ENCODE data around the gene CBLN1.
"Not testable (repeated sequence)": the region's sequence is repeated elsewhere in the genome, so short reads cannot be mapped to it uniquely, and the experiment has no call there.

The CBLN1 gene

DNA sequence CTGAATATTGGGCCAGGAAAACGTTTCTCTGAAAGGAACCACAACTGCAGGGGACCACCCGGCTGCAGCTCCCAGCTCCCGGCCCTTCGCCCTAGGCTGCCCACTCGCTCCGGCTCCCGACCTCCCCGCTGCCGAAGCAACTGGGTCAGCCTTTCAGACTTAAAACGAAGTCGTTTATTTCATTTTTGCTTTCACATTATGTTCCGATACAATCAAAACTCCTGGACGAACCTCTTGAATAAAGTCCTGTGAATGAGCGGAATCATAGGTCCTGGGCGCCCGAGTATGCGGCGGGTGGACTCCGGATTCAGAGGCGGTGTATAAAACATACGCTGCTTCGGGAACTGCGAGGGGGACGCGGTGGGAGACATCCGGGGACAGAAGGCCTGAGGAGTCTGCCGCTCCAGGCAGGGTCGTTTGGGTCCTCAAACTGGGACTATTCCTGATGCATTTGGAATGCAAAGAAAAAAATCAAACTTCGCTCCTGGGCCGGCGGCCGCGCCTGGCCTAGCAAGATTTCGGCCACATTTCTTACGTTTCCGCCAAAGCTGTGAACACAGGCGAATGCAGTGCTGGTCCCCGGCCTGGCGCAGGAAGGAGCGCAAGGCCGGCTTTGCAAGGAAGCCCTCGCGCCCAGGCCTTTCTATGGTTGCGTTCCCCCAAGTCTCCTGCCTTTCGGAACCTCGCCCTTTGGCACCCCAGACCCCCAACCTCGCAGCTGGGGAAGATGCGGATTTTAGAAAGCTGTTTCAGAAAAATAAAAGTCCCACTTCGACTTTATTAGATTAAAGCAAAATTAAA, 3.7 kb downstream of the CBLN1 start:
- in situ Hi-C loops (cut with MboI; ENCODE audit: low sequenced_read_pairs): no loop called here

DNA sequence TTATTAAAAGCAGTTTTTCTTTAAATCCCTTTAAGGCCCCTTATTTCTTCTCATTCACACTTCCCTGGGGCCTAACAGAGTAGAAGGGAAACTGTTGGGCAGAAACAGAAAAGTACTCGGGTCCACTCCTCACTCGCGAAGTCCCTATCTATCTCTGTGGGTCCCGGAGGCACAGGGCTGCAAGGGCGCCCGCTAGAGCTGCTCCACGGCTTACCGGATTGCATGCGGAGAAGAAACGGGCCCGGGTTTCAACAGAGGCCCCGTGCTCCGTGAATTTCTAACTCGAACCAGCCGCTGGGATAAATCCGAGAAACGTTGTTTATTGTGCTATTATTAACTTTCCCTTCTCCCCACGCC, 4.3 kb downstream of the CBLN1 start:
- in situ Hi-C loops (cut with MboI; ENCODE audit: low sequenced_read_pairs): no loop called here

DNA sequence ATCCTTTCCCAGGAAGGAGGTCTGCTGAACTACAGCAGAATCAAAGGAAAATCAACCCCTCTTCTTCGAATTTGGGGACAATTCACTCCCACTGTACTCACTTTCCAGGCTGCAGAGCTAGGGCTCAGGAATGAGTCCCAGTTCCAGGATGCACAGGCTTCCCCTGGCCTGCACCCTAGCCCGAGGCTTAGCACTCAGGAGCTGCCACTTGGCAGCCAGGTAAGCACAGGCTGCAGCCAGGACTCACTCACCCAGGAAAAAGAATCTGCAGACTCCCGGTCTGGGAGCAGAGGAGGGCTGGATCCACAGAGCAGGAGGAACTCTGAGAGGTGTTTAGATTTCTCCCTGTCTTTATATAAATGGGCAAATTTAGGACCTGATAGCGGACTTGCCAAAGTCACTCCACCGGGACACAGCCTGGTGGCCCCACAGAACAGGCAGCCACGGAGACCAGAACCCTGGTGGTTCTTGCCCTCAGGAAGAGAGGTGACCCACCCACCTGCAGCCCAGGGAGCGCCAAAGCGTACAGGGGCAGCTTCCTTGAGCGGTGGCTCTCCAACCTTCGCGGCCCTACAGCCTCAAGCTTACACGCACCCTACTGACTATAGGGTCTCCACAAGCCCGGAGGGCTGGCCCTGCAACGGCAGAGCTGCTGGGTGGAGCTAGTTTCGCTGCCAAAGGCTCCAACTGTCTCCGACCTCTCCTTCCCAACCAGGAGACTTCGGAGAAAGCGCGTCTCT, 4.8 kb downstream of the CBLN1 start:
- in situ Hi-C loops (cut with MboI; ENCODE audit: low sequenced_read_pairs): no loop called here

DNA sequence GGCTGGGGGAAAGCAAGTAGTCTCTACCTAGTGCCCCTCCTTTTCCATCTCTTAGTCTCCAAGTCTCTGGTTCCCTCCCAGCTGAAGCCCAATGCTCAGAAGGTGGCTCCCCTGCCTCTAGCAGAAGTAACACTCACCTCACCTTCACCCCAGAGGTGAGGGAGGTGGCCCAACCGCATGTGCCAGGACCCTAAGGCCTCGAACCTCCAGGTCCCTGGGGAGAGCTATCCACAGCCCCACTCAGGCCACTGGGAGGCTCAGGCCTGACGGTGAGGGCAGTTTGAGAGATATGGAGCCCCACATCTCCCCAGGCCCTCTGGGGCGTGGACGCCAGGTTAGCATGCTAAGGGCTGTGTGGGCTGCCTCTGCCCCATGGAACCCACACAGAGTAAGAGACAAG, 5.8 kb downstream of the CBLN1 start:
- in situ Hi-C loops (cut with MboI; ENCODE audit: low sequenced_read_pairs): no loop called here

DNA sequence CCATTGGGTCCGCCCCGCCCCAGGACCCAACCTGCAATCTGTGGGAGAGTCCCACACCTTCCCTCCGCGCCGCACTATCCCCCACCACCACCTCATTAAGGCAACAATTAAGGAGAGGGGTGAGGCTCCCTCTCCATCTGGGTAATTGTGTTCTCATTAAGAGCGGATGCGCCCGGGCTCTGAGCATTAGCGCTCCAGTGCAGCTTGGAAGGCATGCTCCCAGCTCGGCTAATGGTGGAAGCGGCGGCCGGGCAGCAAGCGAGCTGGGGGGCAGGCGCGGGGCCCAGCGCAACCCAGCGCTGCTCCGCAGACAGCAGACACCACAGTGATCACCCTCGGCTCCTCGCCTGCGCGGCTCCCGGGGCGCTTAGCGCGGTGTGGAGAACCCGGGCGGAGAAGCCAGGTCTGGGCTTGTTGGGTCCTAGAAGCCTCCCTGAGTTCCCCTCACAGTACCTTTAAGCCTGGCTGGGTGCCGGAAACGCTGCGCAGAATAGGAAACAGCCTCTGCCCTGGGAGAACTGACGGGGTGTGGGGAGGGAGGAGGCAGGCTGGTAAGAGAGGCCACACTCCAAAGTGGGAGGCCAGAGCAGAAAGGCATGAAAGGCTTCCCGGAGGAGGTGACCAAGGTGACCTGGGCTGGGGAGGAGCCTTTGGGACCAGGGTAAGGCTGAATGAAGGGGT, 6.4 kb downstream of the CBLN1 start:
- in situ Hi-C loops (cut with MboI; ENCODE audit: low sequenced_read_pairs): no loop called here

DNA sequence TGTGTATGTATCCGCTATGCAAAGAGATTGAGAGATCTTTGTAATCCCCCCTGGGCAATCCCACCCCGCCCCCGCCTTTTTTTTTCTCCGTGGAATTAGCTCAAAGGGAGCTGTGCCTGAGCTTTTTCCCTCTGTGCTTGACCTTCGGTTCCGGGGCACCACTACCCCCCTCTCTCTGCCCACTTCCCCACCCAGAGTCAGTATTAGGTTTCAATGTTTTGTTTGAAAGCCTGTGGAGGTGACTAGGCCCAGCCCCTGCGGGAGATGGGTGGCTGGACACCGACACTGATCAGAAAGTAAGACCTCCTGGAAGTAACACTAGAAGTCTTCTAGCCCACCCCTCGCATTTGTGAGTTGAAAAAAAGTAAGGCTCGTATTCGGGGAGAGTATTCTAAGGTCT, 7.0 kb downstream of the CBLN1 start:
- in situ Hi-C loops (cut with MboI; ENCODE audit: low sequenced_read_pairs): no loop called here

DNA sequence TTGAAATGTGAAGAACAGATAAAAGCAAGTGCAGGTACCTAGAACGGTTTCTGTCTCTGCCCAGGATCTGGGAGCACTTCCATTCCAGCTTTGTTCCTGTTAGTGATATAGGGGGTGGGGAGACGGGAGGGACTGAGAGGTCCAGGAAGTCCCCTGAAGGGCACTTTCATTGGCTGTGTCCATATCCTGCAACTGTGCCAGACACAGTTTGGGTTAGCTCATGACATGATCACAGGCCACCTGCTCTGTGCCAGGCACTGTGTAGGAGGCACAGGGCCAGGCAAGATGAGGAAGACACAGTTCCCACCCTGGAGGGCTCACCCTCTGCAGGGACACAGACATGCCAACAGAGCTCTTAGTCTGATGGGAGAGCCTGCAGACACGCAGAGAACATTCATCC, 7.9 kb downstream of the CBLN1 start:
- in situ Hi-C loops (cut with MboI; ENCODE audit: low sequenced_read_pairs): no loop called here

DNA sequence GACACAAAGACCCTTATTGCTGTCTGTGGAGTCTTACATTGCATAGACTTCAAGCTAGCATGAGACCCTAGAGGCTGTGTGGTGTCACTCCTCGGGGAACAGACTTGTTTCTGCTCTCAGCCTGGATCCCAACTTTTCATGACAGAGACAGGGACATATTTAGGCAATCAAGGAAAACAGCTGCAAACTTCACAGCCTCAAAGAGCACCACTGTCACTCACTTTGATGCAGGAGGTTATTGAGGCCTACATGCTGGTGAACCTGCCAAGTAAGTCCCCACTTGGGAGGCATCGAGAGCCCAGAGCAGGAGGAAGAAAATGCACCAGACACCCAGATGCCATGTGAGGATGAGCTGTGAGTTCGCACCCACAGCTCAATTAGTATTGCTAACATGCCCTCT, 10.3 kb downstream of the CBLN1 start:
- in situ Hi-C loops (cut with MboI; ENCODE audit: low sequenced_read_pairs): no loop called here

DNA sequence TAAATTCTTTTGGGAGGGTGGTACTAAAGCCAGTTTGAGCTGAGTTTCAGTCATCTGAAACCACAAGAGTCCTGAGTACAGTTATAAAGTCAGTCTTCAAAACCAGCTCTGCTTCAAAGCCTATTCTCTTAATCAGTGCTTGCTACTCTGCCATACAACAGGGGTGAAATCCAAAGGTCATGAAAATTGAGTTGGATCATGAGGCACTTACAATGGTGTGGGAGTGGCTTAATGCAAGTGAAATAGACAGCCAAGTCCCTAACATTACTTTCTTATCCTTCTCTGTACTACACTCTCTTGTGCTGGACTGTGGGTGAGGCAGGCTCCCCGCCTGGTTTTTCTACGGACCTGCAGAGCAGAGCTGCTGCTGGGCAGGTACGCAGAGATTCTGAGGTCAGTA, 12.4 kb downstream of the CBLN1 start:
- in situ Hi-C loops (cut with MboI; ENCODE audit: low sequenced_read_pairs): no loop called here

DNA sequence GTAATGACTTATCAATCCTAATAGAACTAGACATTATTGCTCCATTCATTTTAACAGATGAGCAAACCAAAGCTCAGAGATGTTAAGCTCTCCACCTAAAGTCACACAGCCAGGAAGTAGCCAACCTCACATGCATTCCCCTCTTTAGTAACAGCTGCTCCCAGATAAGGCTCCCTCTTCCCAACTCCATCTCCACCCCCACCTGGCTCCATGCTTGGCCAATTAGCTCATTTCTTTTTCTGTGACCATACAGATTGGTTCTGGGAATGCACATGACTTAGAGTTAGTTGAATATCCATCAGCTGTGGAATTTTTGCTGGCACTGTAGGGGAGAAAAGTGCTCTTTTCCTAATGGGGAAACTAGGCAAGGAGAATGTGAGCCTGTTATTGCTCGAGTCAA, 13.0 kb downstream of the CBLN1 start:
- in situ Hi-C loops (cut with MboI; ENCODE audit: low sequenced_read_pairs): no loop called here

DNA sequence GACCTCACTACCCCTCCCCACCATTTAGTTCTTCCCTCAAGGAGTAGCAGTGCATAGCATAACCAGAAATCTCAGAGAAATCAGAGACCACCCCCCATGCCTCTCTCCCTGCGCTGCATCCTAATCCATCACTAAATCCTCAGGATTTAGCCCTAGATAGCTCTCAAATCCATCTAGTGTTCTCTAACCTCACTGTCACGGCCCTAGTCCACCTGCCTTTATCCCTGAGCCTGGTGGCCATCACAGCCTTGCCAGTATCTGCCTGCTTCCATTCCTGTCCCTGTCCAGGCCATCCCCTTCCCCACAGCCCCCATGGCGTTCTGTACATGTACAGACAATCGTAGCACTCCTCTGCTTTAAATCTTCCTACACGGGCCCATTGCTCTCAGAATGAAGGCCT, 19.1 kb downstream of the CBLN1 start:
- in situ Hi-C loops (cut with MboI; ENCODE audit: low sequenced_read_pairs): no loop called here

DNA sequence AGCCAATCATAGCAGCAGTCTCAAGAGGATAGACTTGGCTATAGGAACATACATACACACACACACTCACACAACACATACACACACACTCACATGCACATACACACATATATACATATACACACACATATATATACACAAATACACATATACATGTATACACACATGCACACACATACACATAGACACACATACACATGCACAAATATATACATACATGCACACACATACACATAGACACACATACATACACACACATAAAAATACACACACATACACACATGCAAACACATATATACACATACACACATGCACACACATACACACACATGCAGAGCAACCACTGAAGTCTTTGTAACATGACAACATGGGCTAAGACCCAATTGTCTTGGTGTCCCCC, 19.7 kb downstream of the CBLN1 start:
- in situ Hi-C loops (cut with MboI; ENCODE audit: low sequenced_read_pairs): no loop called here

DNA sequence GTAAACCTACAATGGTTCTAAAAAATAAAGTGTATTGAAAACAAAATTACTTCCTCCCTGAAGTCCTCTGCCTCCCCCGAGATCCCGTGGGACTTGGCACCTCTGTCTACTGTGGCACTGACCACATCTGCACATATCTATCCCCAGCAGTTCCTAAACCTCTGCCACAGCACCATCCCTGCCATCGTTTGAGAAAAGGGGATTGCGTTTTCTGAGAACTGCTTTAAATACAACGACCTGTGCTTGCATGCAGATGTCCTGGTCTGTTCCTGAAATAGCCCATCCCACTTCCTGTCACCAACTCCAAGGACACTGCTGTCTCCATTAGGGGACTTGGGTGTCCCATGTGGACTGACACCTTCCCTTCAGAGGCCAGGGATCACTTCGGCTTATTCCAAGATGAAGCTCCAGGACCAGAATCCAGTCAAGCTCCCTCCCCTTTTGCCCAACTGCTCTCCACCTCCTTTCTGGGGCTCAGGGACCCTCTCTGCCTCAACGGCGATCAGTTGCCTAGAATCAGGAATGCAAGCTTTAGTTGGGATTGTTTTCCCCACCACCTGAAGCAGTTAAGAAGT, 20.6 kb downstream of the CBLN1 start:
- in situ Hi-C loops (cut with MboI; ENCODE audit: low sequenced_read_pairs): no loop called here

DNA sequence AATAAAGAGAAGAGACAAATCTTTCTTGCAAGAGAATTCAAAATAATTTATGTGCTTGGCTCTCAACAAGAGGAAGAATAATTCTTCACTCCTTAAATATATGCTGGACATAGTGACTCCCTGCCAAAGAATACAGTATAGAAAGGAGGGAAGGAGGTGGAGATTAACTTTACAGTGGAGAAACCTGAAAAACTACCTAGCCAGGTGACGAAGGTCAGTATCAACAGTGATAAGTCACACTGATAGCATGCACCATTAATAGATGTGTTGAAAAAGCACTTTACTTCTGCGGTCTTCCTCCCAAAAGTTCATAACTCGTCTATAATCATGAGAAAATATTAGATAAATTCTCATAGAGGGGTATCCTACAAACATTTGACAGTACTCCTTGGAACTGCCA, 21.4 kb downstream of the CBLN1 start:
- in situ Hi-C loops (cut with MboI; ENCODE audit: low sequenced_read_pairs): no loop called here

DNA sequence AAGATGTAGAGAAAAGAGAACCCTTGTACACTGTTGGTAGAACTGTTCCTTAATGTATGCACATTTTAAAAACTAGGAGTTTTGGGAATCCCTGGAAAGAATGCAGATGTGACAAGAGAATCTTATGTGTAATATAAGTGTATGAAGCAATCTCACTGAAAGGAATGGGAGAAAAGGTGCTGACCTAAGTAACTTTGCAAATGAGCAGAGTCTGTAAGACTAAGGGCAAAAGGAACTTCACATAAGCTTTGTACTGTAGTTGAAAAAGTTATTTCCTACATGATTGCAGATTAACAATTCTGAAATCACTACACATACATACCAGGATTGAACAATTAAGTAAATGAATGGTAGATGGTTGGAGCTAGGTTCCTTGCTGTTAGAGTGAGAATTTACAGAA, 22.3 kb downstream of the CBLN1 start:
- in situ Hi-C loops (cut with MboI; ENCODE audit: low sequenced_read_pairs): no loop called here

DNA sequence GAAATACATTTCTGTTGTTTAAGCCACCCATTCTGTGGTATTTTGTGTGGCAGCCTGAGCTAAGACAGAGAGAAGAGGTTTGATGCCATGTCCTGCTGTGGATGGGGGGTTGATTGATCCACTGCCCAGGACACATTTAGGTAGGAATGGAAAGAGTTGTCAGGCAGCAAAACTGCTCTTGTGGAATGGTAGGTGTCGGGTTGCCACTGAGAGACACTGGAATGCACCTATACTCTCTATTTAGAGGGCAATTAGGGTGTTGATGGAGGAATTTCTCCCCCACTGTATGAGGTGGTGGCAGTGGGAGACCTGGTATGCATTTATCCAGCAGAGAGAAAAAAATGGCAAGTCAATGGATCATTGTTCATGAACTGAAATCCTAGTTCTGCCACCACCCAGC, 30.9 kb downstream of the CBLN1 start:
- in situ Hi-C loops (cut with MboI; ENCODE audit: low sequenced_read_pairs): no loop called here

DNA sequence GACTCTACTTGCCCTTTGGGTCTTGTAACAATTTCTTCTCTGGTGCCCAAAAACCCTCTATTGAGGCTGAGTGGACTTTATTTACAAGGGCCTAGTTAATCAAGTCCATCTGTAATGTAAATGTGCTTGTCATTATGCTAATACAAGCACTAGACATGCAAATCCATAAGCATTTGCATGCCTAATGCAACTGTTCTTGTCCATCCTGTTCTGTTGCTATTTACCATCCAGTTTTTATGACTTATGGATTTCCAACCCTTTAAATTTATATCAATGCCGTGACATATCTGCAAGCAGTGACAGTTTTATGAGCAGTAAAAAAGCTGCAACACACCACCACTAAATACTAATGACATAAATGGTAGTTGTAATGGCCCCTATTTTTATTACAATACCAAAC, 33.4 kb downstream of the CBLN1 start:
- in situ Hi-C loops (cut with MboI; ENCODE audit: low sequenced_read_pairs): no loop called here

DNA sequence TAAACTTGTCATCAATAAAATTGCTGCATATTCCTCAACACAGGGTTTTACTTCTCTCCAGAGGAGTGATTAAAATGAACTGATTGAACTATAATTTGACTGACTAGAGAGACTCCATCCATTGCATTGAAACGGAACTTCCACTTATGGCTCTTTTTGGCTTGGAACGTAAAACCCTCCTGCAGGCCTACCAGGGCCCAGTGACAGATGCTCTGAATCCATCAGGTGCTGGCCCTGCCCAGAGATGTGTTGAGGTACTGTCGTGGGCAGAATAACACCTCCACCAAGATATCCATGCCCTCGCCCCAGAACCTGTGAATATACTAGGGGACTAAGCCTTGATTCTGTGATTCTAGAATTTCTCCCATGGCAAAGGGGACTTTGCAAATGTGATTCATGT, 45.4 kb downstream of the CBLN1 start:
- in situ Hi-C loops (cut with MboI; ENCODE audit: low sequenced_read_pairs): no loop called here

DNA sequence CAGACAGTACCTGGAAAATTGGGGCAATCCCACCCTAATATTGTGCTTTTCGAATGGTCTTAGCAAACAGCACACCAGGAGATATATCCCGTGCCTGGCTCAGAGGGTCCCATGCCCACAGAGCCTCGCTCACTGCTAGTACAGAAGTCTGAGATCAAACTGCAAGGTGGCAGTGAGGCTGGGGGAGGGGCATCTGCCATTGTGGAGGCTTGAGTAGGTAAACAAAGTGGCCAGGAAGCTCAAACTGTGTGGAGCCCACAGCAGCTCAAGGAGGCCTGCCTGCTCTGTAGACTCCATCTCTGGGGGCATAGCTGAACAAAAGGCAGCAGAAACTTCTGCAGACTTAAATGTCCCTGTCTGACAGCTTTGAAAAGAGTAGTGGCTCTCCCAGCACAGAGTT, 53.3 kb downstream of the CBLN1 start:
- in situ Hi-C loops (cut with MboI; ENCODE audit: low sequenced_read_pairs): not testable (repeated sequence)
